ENCODE results near the gene PAK1. TPM values are rescaled to one million over a fixed set of nuclear protein-coding genes. Genes with fewer than 3 reads are reported as not detected.

The PAK1 gene
- total and polyA plus RNA-seq, 10 of the 15 experiments (the other 5 are each of a cell fraction or from before 2014, with no cell fraction given), result 43.8 to 321 (median 110) TPM

- no TSS peak for BruUV-seq (replicated peaks)
- Histone ChIP-seq H3K27ac (ENCODE audit: control insufficient read depth, insufficient read depth) (no peak overlapping the region), H2AFZ (ENCODE audit: control insufficient read depth, low read depth, low read length) (no peak overlapping the region), H3K4me3 (no peak overlapping the region), H3K4me2 (ENCODE audit: control insufficient read depth, insufficient read depth) (no peak overlapping the region), H3K4me1 (ENCODE audit: control insufficient read depth, insufficient read depth, low read length) (no peaks in the 10 kb centered on the region), H3K36me3 (ENCODE audit: control insufficient read depth in 2 of 2, insufficient read depth in 2 of 2, low read length in 1 of 2) (no peaks in the 10 kb centered on the region; a peak in 2 of 4 replicates), H3K79me2 (ENCODE audit: control insufficient read depth, insufficient read depth, low read length) (no peaks in the 10 kb centered on the region), H3K9me3 (replicated peaks; ENCODE audit: control insufficient read depth, insufficient read depth, low read length) (no peaks in the 10 kb centered on the region), H3K9ac (ENCODE audit: control insufficient read depth, insufficient read depth, low read length) (no peak overlapping the region), H3K27me3 (replicated peaks in 1 of 2; ENCODE audit: control insufficient read depth in 2 of 2, insufficient read depth in 2 of 2, low read length in 1 of 2) (no peaks in the 10 kb centered on the region; a peak in 1 of 4 replicates), H4K20me1 (ENCODE audit: control insufficient read depth, insufficient read depth) (no peaks in the 10 kb centered on the region)
- in situ Hi-C loops (cut with MboI), result no loop called here
- WGBS (ENCODE audit: insufficient coverage, insufficient replicate concordance, low lambda C conversion rate, missing lambda C conversion rate), result 22% methylated on average over 5 of the region's 5 CpGs
- ChIA-PET SMC1A (ENCODE audit: uncharacterized antibody, unreplicated experiment) (interaction anchor here (0.9 to 1.3 kb wide), 3 partner anchors 10 to 141 kb away, joined by 3 to 6 read pairs (median 3); no protein-coding TSS in a partner anchor), POLR2A (no interaction called here), CTCF (no interaction called here), RAD21 (ENCODE audit: unreplicated experiment) (no interaction called here)
- FAIRE-seq, result no peak
- DNase-seq (ENCODE audit: low read depth, low spot score), result no peak
- no peak for ATAC-seq
- intact Hi-C loops (cut with micrococcal nuclease; ENCODE audit: unreplicated experiment), result no loop called here
- TF ChIP-seq EZH2 (IDR thresholded peaks at IDR 0.05; ENCODE audit: borderline replicate concordance, control insufficient read depth, low read depth, low read length) (no peak), ZBTB40 (IDR thresholded peaks at IDR 0.05; ENCODE audit: borderline replicate concordance) (no peak), CBX5 (IDR thresholded peaks at IDR 0.05; ENCODE audit: low read depth) (no peak), E4F1 (IDR thresholded peaks at IDR 0.05; ENCODE audit: borderline replicate concordance, partially characterized antibody) (no peak), WRNIP1 (IDR thresholded peaks at IDR 0.05; ENCODE audit: borderline replicate concordance, low read depth, low read length) (no peak), CREM (IDR thresholded peaks at IDR 0.05; ENCODE audit: low read depth) (no peak), SUZ12 (IDR thresholded peaks at IDR 0.05; ENCODE audit: unreplicated experiment) (no peak), SREBF2 (IDR thresholded peaks at IDR 0.05; ENCODE audit: low read length) (no peak), ZBTB33 (IDR thresholded peaks at IDR 0.05) (no peak), CREB1 (IDR thresholded peaks at IDR 0.05; ENCODE audit: low read depth) (no peak), NFXL1 (IDR thresholded peaks at IDR 0.05; ENCODE audit: borderline replicate concordance) (no peak), PAX5 (IDR thresholded peaks at IDR 0.05; ENCODE audit: borderline replicate concordance, low read depth, low read length) (no peak)
- TF ChIP-seq, protein P1, sequence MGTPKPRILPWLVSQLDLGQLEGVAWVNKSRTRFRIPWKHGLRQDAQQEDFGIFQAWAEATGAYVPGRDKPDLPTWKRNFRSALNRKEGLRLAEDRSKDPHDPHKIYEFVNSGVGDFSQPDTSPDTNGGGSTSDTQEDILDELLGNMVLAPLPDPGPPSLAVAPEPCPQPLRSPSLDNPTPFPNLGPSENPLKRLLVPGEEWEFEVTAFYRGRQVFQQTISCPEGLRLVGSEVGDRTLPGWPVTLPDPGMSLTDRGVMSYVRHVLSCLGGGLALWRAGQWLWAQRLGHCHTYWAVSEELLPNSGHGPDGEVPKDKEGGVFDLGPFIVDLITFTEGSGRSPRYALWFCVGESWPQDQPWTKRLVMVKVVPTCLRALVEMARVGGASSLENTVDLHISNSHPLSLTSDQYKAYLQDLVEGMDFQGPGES (IDR thresholded peaks at IDR 0.05), result no peak
These were observed 157.1 kb downstream of the PAK1 start for GRCh38 chr11:77316733-77317342.

All from GM12878 (cell line).